SK-N-MC (cell line): Measurements from ENCODE around the gene ZER1.

ENCODE experiments used
- DNase-seq: peaks from one replicate; pipeline ENCODE4 v3.0.0-alpha.2; 2011; ENCODE audit warnings: low read depth, low spot score
- H3K27ac ChIP-seq: fragments of 200-600 bp; sonication (generic); 2 replicates; pipeline ENCODE4 v1.5.1; 2016; ENCODE audit warnings: mixed run types
- H3K36me3 ChIP-seq: fragments of 200-600 bp; sonication (generic); 2 replicates; pipeline ENCODE4 v1.6.1; 2017; ENCODE audit warnings: antibody characterized with exemption, low read length, mixed read lengths; ENCODE audit not compliant: insufficient read depth
- H3K4me3 ChIP-seq: fragments of 200-600 bp; sonication (generic); 2 replicates; pipeline ENCODE4 v1.5.1; 2016
- H3K9ac ChIP-seq: fragments of 200-600 bp; sonication (generic); 2 replicates; pipeline ENCODE4 v1.8.0; 2017; ENCODE audit warnings: mixed run types, mixed read lengths; ENCODE audit not compliant: insufficient read length
- H3K9me3 ChIP-seq: fragments of 200-600 bp; sonication (generic); 2 replicates; pipeline ENCODE4 v1.6.1; 2017; ENCODE audit warnings: low read depth, mild to moderate bottlenecking, antibody characterized with exemption, low read length, moderate library complexity, mixed read lengths
- EZH2 ChIP-seq: fragments of 200-600 bp; sonication (generic); IDR thresholded peaks from one replicate; pipeline ENCODE4 v1.6.1; 2017; ENCODE audit warnings: antibody characterized with exemption
- FOXP2 ChIP-seq: optimal IDR thresholded peaks from 2 replicates; pipeline ENCODE3; 2011; ENCODE audit warnings: mild to moderate bottlenecking, moderate library complexity; ENCODE audit not compliant: insufficient read depth; ENCODE audit errors: extremely low read length, control extremely low read depth
- POLR2AphosphoS5 ChIP-seq: IDR thresholded peaks from 2 replicates; pipeline ENCODE4 v1.6.1; 2012; ENCODE audit warnings: mild to moderate bottlenecking, low read depth, low read length, borderline replicate concordance

Gene ZER1

DNA sequence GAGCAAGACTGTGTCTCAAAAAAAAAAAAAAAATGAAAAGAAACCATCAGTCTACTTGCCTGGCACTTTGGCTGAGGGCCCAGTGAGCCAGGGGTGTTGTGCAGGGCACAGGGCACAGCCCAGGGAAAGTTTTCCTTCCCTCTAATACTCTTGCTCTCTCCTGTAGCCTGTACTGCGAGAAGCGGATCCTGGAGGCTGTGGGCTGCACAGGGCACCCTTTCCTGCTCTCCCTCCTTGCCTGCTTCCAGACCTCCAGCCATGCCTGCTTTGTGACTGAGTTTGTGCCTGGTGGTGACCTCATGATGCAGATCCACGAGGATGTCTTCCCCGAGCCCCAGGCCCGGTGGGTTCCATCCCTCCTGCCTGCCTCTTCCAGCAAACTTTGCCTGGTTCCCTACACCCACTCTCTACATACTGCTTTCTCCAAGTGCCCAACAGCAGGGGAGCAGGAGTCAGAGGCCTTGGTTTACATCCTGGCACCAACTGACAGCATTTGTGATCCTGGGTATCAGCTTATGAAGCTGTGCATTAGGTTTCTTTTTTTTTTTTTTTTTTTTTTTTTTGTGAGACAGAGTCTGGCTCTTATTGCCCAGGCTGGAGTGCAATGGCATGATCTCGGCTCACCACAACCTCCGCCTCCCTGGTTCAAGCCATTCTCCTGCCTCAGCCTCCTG lies 55.0 kb downstream of the ZER1 start:
- TF ChIP-seq POLR2AphosphoS5, result no peak
- no peak for TF ChIP-seq EZH2
- no peak for TF ChIP-seq FOXP2
- H3K4me3 ChIP-seq, result no peak overlapping the region
- no peak for DNase-seq
- H3K9ac ChIP-seq, result no peak overlapping the region
- no peak overlapping the region for H3K27ac ChIP-seq
- H3K9me3 ChIP-seq, result no peaks in the 10 kb centered on the region
- peaks cover 3% of the 10 kb centered on the region; the same call in 1 of the 2 replicates for H3K36me3 ChIP-seq

DNA sequence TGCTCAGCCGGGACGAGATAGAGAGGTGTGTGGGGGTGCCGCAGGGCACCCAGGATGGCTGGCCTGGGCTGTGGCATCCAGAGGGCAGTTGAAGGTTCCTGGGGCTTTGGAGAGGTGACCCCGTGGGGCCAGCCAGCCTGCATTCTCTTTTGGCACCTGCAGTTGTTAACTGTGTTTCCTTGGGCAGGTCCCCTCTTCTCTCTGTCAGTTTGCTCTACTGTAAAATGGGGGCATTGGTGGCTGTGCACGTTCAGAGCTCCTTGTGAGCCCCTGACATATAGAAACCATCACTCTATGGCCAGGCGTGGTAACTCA lies 56.3 kb downstream of the ZER1 start:
- TF ChIP-seq FOXP2 (no peak), POLR2AphosphoS5 (no peak), EZH2 (no peak)

DNA sequence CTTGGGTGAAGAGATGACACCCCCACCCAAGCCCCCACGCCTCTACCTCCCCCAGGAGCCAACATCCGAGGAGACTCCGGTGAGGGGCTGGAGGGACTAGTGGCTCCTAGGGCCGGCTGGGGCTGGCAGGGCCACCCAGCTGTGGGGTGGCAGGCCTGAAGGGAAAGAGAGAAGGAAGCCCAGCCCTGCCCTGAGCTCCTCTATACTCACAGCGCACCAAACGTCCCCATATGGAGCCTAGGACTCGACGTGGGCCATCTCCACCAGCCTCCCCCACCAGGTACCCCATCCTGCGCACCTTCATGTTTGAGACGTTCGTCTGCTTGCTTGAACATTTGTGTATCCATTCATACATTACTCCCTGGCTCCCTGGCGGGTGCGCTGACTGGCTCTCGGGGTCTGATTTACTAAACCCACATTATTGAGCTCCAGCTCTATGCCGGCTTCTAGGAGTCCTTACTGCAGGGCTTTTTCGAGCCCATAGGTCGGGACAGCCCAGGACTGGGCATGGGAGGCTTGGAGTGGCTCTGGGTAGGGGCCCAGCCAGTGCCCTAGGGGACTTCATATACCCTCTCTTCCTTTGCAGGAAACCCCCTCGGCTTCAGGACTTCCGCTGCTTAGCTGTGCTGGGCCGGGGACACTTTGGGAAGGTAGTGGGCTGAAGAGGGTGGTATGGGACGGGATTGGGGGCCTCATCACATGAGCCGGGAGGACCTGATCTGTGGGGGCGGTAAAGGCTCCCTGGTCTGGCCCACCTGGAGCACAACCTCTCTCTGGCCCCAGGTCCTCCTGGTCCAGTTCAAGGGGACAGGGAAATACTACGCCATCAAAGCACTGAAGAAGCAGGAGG lies 56.9 kb downstream of the ZER1 start:
- Histone ChIP-seq H3K36me3 (no peaks in the 10 kb centered on the region), H3K27ac (no peak overlapping the region), H3K9me3 (no peaks in the 10 kb centered on the region), H3K4me3 (no peak overlapping the region), H3K9ac (no peak overlapping the region)
- no peak for DNase-seq
- TF ChIP-seq EZH2 (no peak), FOXP2 (no peak), POLR2AphosphoS5 (no peak)

More for the DNA sequence above, 56.3 kb downstream of the ZER1 start:
- no peaks in the 10 kb centered on the region for H3K36me3 ChIP-seq
- no peaks in the 10 kb centered on the region for H3K9me3 ChIP-seq
- H3K27ac ChIP-seq, result no peak overlapping the region
- H3K4me3 ChIP-seq, result no peak overlapping the region
- no peak for DNase-seq
- H3K9ac ChIP-seq, result no peak overlapping the region

DNA sequence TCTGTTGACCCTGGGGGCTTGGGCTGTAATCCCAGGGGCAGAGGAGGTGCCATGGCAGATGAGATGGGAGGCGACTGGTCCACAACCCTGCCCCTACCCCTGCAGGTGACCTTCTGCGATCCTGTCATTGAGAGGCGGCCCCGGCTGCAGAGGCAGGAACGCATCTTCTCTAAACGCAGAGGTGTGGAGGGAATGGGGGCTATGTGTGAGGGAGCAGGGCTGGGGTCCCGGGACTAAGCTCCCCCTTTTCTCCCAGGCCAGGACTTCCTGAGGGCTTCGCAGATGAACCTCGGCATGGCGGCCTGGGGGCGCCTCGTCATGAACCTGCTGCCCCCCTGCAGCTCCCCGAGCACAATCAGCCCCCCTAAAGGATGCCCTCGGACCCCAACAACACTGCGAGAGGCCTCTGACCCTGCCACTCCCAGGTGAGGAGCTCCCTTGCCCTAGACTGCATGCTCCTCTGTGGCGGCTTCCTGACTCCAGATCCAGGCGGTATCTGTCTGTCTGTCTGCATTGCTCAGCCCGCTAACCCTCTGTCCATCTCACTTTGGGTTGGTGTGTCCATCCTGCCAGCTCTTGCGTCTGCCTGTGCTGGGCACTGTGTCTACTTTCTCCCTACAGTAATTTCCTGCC lies 57.7 kb downstream of the ZER1 start:
- Histone ChIP-seq H3K9me3 (no peaks in the 10 kb centered on the region), H3K9ac (no peak overlapping the region), H3K27ac (no peak overlapping the region), H3K4me3 (no peak overlapping the region), H3K36me3 (no peaks in the 10 kb centered on the region)
- TF ChIP-seq FOXP2 (no peak), EZH2 (no peak), POLR2AphosphoS5 (no peak)
- no peak for DNase-seq

DNA sequence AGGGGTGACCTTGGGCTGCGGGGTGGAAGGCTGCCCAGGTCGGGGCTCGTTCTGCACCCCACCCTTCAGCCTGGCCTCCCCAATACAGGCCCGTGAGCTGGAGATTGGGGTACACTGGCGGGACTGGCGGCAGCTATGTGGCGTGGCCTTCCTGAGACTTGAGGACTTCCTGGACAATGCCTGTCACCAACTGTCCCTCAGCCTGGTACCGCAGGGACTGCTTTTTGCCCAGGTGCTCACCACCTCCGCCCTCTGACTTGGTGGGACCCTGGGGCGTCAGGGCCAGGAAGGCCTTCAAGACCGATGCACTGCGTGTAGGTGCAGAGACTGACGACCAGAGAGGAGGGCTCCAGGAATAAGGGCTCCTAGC lies 58.3 kb downstream of the ZER1 start:
- no peak overlapping the region for H3K4me3 ChIP-seq
- H3K36me3 ChIP-seq, result no peaks in the 10 kb centered on the region
- no peak overlapping the region for H3K9ac ChIP-seq
- H3K9me3 ChIP-seq, result no peaks in the 10 kb centered on the region
- no peak for TF ChIP-seq EZH2
- TF ChIP-seq FOXP2, result no peak
- TF ChIP-seq POLR2AphosphoS5, result no peak
- no peak overlapping the region for H3K27ac ChIP-seq
- no peak for DNase-seq

DNA sequence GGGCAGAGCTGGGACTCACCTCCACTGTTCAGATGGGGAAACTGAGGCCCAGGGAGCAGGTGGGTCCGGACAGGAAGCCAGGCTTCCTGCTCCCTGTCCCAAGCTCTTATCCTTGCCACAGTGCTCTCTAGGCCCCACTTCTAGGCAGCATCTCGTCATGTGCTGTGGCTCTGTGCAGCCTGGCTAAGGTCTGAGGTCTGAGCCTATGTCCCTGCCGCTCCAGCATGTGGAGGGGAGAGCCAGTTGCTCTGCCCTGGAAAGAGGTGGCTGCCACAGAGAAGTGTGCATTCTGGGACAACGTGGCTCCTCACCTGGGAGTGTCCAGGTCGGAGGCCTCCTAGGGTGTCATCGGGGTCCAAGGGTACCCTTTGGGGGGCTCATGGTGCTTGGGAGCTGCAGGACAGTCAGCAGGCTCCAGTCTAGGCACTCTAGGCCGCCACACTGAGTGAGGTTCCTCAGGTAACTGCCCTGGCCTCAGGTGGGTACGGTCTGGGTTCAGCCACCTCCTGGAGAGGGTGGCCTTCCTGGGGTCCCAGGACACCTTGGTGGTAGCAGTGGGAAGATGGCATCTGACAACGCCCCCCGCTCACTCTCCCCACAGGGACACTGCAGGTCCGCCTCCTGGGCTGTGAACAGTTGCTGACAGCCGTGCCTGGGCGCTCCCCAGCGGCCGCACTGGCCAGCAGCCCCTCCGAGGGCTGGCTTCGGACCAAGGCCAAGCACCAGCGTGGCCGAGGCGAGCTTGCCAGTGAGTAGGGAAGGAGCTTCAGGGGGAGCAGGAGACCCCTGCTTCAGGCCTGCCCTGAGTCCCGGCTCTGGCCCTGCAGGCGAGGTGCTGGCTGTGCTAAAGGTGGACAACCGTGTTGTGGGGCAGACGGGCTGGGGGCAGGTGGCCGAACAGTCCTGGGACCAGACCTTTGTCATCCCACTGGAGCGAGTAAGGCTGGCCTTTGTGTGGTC lies 59.0 kb downstream of the ZER1 start:
- no peaks in the 10 kb centered on the region for H3K36me3 ChIP-seq
- no peak overlapping the region for H3K9ac ChIP-seq
- H3K9me3 ChIP-seq, result no peaks in the 10 kb centered on the region
- no peak overlapping the region for H3K4me3 ChIP-seq
- no peak overlapping the region for H3K27ac ChIP-seq
- TF ChIP-seq EZH2 (no peak), FOXP2 (no peak), POLR2AphosphoS5 (no peak)
- DNase-seq, result no peak

DNA sequence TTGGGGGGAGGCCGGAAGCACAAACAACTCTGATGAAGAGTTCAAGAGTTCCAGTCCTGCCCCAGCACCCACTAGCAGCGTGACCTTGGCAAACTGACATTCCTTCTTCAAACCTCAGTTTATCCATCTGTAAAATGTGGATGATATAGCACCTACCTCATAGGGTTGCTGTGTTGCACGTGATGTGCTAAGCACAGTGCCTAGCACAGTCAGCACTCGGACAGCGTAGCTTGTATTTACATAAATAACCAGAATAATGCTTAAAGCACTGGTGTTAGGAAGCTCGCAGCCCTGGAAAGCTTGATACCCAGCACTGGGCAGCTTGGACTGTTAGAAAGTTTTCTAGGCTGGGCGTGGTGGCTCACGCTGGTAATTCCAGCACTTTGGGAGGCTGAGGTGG lies 64.3 kb downstream of the ZER1 start:
- Histone ChIP-seq H3K4me3 (no peak overlapping the region), H3K9ac (no peak overlapping the region), H3K27ac (no peak overlapping the region), H3K9me3 (no peaks in the 10 kb centered on the region), H3K36me3 (no peaks in the 10 kb centered on the region)
- TF ChIP-seq EZH2 (no peak), FOXP2 (no peak), POLR2AphosphoS5 (no peak)
- no peak for DNase-seq
